GM12892 (cell line): ENCODE data around the gene COL23A1.

Experiments used
- DNase-seq: peaks from one replicate; pipeline ENCODE4 v3.0.0; 2011; ENCODE audit not compliant: insufficient read length
- FAIRE-seq: peaks from 2 replicates; lab custom pipeline; 2011; peaks lifted over from hg19 to GRCh38; lab: Jason Lieb, UNC
- POLR2A ChIP-seq: IDR thresholded peaks from 2 replicates; pipeline ENCODE4 v1.6.1; 2011; ENCODE audit warnings: low read depth, low read length, control low read depth
- POLR2AphosphoS5 ChIP-seq: IDR thresholded peaks from 2 replicates; pipeline ENCODE4 v1.6.1; 2011; ENCODE audit warnings: low read depth, low read length, control low read depth
- TAF1 ChIP-seq: IDR thresholded peaks from 2 replicates; pipeline ENCODE4 v1.6.1; 2011; ENCODE audit warnings: low read depth, mild to moderate bottlenecking, control low read depth, low read length, borderline replicate concordance

Gene COL23A1

GRCh38 chr5:178547753-178548415 lies 42.3 kb downstream of the COL23A1 start:
- no peak for FAIRE-seq
- no peak for DNase-seq
- no peak for TF ChIP-seq POLR2A
- TF ChIP-seq POLR2AphosphoS5: no peak
- TF ChIP-seq TAF1: no peak

- TF ChIP-seq POLR2A: no peak
- TF ChIP-seq TAF1: no peak
- TF ChIP-seq POLR2AphosphoS5: no peak
- FAIRE-seq: no peak
These were observed 43.0 kb downstream of the COL23A1 start for GRCh38 chr5:178547052-178547666.

GRCh38 chr5:178546675-178547033 lies 43.5 kb downstream of the COL23A1 start:
- FAIRE-seq (no peak), DNase-seq (no peak)
- no peak for TF ChIP-seq TAF1
- TF ChIP-seq POLR2A: no peak
- TF ChIP-seq POLR2AphosphoS5: no peak

More at GRCh38 chr5:178547052-178547666, 43.0 kb downstream of the COL23A1 start:
- no peak for DNase-seq

- DNase-seq (no peak), FAIRE-seq (no peak)
- TF ChIP-seq TAF1: no peak
- TF ChIP-seq POLR2AphosphoS5: no peak
- no peak for TF ChIP-seq POLR2A
These were observed 44.1 kb downstream of the COL23A1 start for GRCh38 chr5:178545941-178546674.

- DNase-seq (no peak), FAIRE-seq (no peak)
- TF ChIP-seq POLR2A: no peak
- no peak for TF ChIP-seq POLR2AphosphoS5
- no peak for TF ChIP-seq TAF1
These were observed 45.0 kb downstream of the COL23A1 start for GRCh38 chr5:178545176-178545575.

- no peak for FAIRE-seq
- TF ChIP-seq POLR2A (no peak), POLR2AphosphoS5 (no peak), TAF1 (no peak)
- DNase-seq: no peak
These were observed 45.9 kb downstream of the COL23A1 start for GRCh38 chr5:178544166-178544834.

- TF ChIP-seq POLR2A (no peak), TAF1 (no peak), POLR2AphosphoS5 (no peak)
- DNase-seq: no peak
- no peak for FAIRE-seq
These were observed 47.7 kb downstream of the COL23A1 start for GRCh38 chr5:178542455-178542854.

- no peak for DNase-seq
- TF ChIP-seq TAF1 (no peak), POLR2AphosphoS5 (no peak), POLR2A (no peak)
- no peak for FAIRE-seq
These were observed 49.7 kb downstream of the COL23A1 start for GRCh38 chr5:178540526-178540925.

GRCh38 chr5:178538741-178539229 lies 51.4 kb downstream of the COL23A1 start:
- no peak for DNase-seq
- no peak for FAIRE-seq
- TF ChIP-seq POLR2AphosphoS5 (no peak), POLR2A (no peak), TAF1 (no peak)

GRCh38 chr5:178537467-178538371 lies 52.5 kb downstream of the COL23A1 start:
- no peak for DNase-seq
- no peak for FAIRE-seq
- TF ChIP-seq TAF1 (no peak), POLR2AphosphoS5 (no peak), POLR2A (no peak)

GRCh38 chr5:178536541-178537466 lies 53.4 kb downstream of the COL23A1 start:
- DNase-seq (no peak), FAIRE-seq (no peak)
- TF ChIP-seq POLR2AphosphoS5: no peak
- no peak for TF ChIP-seq POLR2A
- no peak for TF ChIP-seq TAF1
